Parathyroid adenoma (tissue), 2 donors: ENCODE data around the gene AFF3.

Source experiments
- H2AFZ ChIP-seq: fragments of 300-600 bp; sonication (generic); one replicate; pipeline ENCODE4 v1.7.0; 2017; ENCODE audit warnings: antibody characterized with exemption, mild to moderate bottlenecking
- H3K27ac ChIP-seq: fragments of 300-600 bp; sonication (generic); one replicate; pipeline ENCODE4 v1.7.0; 2017
- H3K27me3 ChIP-seq: fragments of 300-600 bp; sonication (generic); one replicate; pipeline ENCODE4 v1.7.0; 2017; ENCODE audit warnings: low read length; ENCODE audit not compliant: control insufficient read depth, insufficient read depth
- H3K36me3 ChIP-seq: fragments of 300-600 bp; sonication (generic); one replicate; pipeline ENCODE4 v1.7.0; 2017; ENCODE audit warnings: low read length; ENCODE audit not compliant: control insufficient read depth, insufficient read depth
- H3K4me1 ChIP-seq: fragments of 300-600 bp; sonication (generic); one replicate; pipeline ENCODE4 v1.7.0; 2017; ENCODE audit warnings: control low read depth
- H3K4me2 ChIP-seq: fragments of 300-600 bp; sonication (generic); one replicate; pipeline ENCODE4 v1.7.0; 2017; ENCODE audit warnings: low read length
- H3K4me3 ChIP-seq: fragments of 300-600 bp; sonication (generic); one replicate; pipeline ENCODE4 v1.7.0; 2017; ENCODE audit warnings: low read depth, low read length
- H3K79me2 ChIP-seq: fragments of 300-600 bp; sonication (generic); one replicate; pipeline ENCODE4 v1.7.0; 2017; ENCODE audit warnings: control low read depth
- H3K9ac ChIP-seq: fragments of 300-600 bp; sonication (generic); one replicate; pipeline ENCODE4 v1.7.0; 2017; ENCODE audit warnings: mild to moderate bottlenecking
- H3K9me3 ChIP-seq: fragments of 300-600 bp; sonication (generic); one replicate; pipeline ENCODE4 v1.7.0; 2017; ENCODE audit warnings: low read length; ENCODE audit not compliant: control insufficient read depth
- CTCF ChIP-seq: fragments of 300-600 bp; sonication (generic); IDR thresholded peaks from one replicate; pipeline ENCODE4 v1.7.0; 2017; ENCODE audit warnings: antibody characterized with exemption, mild to moderate bottlenecking
- donor health status: primary hyperparathyroidism.

AFF3 gene

GRCh38 chr2:100068395-100068794 is 74.0 kb downstream of the AFF3 start:
- Histone ChIP-seq H2AFZ (no peak overlapping the region), H3K4me2 (no peak overlapping the region), H3K27ac (no peak overlapping the region), H3K4me3 (no peak overlapping the region), H3K9me3 (no peaks in the 10 kb centered on the region), H3K4me1 (no peaks in the 10 kb centered on the region), H3K9ac (no peak overlapping the region), H3K27me3 (no peaks in the 10 kb centered on the region), H3K79me2 (no peaks in the 10 kb centered on the region), H3K36me3 (no peaks in the 10 kb centered on the region)
- no peak for TF ChIP-seq CTCF

GRCh38 chr2:100067784-100068183 is 74.6 kb downstream of the AFF3 start:
- H3K9ac ChIP-seq: no peak overlapping the region
- no peak overlapping the region for H2AFZ ChIP-seq
- no peaks in the 10 kb centered on the region for H3K36me3 ChIP-seq
- H3K27ac ChIP-seq: no peak overlapping the region
- H3K4me3 ChIP-seq: no peak overlapping the region
- H3K79me2 ChIP-seq: no peaks in the 10 kb centered on the region
- no peak overlapping the region for H3K4me2 ChIP-seq
- H3K9me3 ChIP-seq: no peaks in the 10 kb centered on the region
- no peak for TF ChIP-seq CTCF
- no peaks in the 10 kb centered on the region for H3K4me1 ChIP-seq
- H3K27me3 ChIP-seq: no peaks in the 10 kb centered on the region

- H3K27ac ChIP-seq: no peak overlapping the region
- no peak for TF ChIP-seq CTCF
- no peaks in the 10 kb centered on the region for H3K9me3 ChIP-seq
- no peak overlapping the region for H3K4me2 ChIP-seq
- H3K79me2 ChIP-seq: no peaks in the 10 kb centered on the region
- H2AFZ ChIP-seq: no peak overlapping the region
- H3K36me3 ChIP-seq: no peaks in the 10 kb centered on the region
- no peak overlapping the region for H3K9ac ChIP-seq
- H3K27me3 ChIP-seq: no peaks in the 10 kb centered on the region
- no peak overlapping the region for H3K4me3 ChIP-seq
- H3K4me1 ChIP-seq: no peaks in the 10 kb centered on the region
These were observed 75.5 kb downstream of the AFF3 start for GRCh38 chr2:100066856-100067255.

- Histone ChIP-seq H3K4me3 (no peak overlapping the region), H3K9ac (no peak overlapping the region), H3K4me1 (no peaks in the 10 kb centered on the region), H3K27me3 (no peaks in the 10 kb centered on the region), H3K4me2 (no peak overlapping the region), H3K79me2 (no peaks in the 10 kb centered on the region), H3K36me3 (no peaks in the 10 kb centered on the region), H2AFZ (no peak overlapping the region), H3K27ac (no peak overlapping the region), H3K9me3 (no peaks in the 10 kb centered on the region)
- no peak for TF ChIP-seq CTCF
These were observed 76.1 kb downstream of the AFF3 start for GRCh38 chr2:100066246-100066645.

GRCh38 chr2:100064592-100065428 is 77.6 kb downstream of the AFF3 start:
- Histone ChIP-seq H3K4me2 (no peak overlapping the region), H3K27me3 (no peaks in the 10 kb centered on the region), H3K27ac (no peak overlapping the region), H3K9ac (no peak overlapping the region), H3K4me3 (no peak overlapping the region), H3K36me3 (no peaks in the 10 kb centered on the region), H3K9me3 (no peaks in the 10 kb centered on the region), H3K4me1 (peaks cover 1% of the 10 kb centered on the region), H2AFZ (no peak overlapping the region), H3K79me2 (no peaks in the 10 kb centered on the region)
- TF ChIP-seq CTCF: no peak
